ENCODE measurements around the gene CRY2. TPM values are rescaled to one million over a fixed set of nuclear protein-coding genes. Genes with fewer than 3 reads are reported as not detected.

The CRY2 gene
- total and polyA plus RNA-seq, 7 experiments from 2014 or later = 26.9 to 202 (median 66.0) TPM

GRCh38 chr11:45929486-45930030 lies 82.3 kb downstream of the CRY2 start:
- H3K4me1 Mint-ChIP-seq = peaks cover 20 to 40% (median 24%) of the 10 kb centered on the region in 7 donors
- peak; percentile 26 for ATAC-seq
- POLR2A ChIA-PET = interaction anchor here (4.1 kb wide), 1 partner anchor 11 kb away, joined by 26 read pairs; the partner anchor contains the start of gene PEX16

GRCh38 chr11:45930031-45930794 lies 82.9 kb downstream of the CRY2 start:
- DNase-seq (peak in 4 of 9 donors; percentile 17 to 33 (median 23)), ATAC-seq (peak; percentile 82)
- intact Hi-C loops (cut with micrococcal nuclease) = loop anchor here in 1 of 2 donors (1.0 kb wide), 1 partner anchor 12 kb away; no protein-coding TSS in a partner anchor
- H3K9me3 ChIP-seq (ENCODE audit: control insufficient read depth in 2 of 3, low read length in 3 of 3) = no peaks in the 10 kb centered on the region
- H3K4me1 Mint-ChIP-seq = peaks cover 20 to 40% (median 24%) of the 10 kb centered on the region in 7 donors
- peaks cover 2 to 32% (median 9%) of the 10 kb centered on the region in 3 experiments for H3K36me3 ChIP-seq (ENCODE audit: control insufficient read depth in 2 of 3, insufficient read depth in 3 of 3, low read length in 3 of 3)
- H3K27me3 Mint-ChIP-seq = no peaks in the 10 kb centered on the region
- no peaks in the 10 kb centered on the region for H3K9me3 Mint-ChIP-seq
- H3K27ac Mint-ChIP-seq = peak overlapping the region; percentile 72 to 96 (median 91)
- H3K36me3 Mint-ChIP-seq = peaks cover 0 to 14% (median 0%) of the 10 kb centered on the region in 5 donors
- POLR2A ChIA-PET = interaction anchor here (4.1 kb wide), 1 partner anchor 12 kb away, joined by 26 read pairs; the partner anchor contains the start of gene PEX16
- no peaks in the 10 kb centered on the region for H3K27me3 ChIP-seq (ENCODE audit: control insufficient read depth in 2 of 2, insufficient read depth in 2 of 2, low read length in 2 of 2)
- peak overlapping the region; percentile 25 to 89 (median 74) for H3K4me3 Mint-ChIP-seq
- H3K4me3 ChIP-seq (ENCODE audit: low read length) = peak overlapping the region; percentile 33
- CTCF ChIA-PET = interaction anchor here (0.8 to 1.1 kb wide), 2 partner anchors 12 to 57 kb away, joined by 3 read pairs; partner anchors contain the start of gene PEX16
- H3K27ac ChIP-seq (ENCODE audit: low read depth, low read length) = peak overlapping the region; percentile 47
- H3K4me1 ChIP-seq (ENCODE audit: control insufficient read depth in 2 of 2, insufficient read depth in 2 of 2, low read length in 2 of 2) = peaks cover 27 to 32% of the 10 kb centered on the region in 2 donors

More at GRCh38 chr11:45929486-45930030, 82.3 kb downstream of the CRY2 start:
- Histone ChIP-seq H3K27me3 (ENCODE audit: control insufficient read depth in 2 of 2, insufficient read depth in 2 of 2, low read length in 2 of 2) (no peaks in the 10 kb centered on the region), H3K4me1 (ENCODE audit: control insufficient read depth in 2 of 2, insufficient read depth in 2 of 2, low read length in 2 of 2) (peaks cover 27 to 32% of the 10 kb centered on the region in 2 donors), H3K9me3 (ENCODE audit: control insufficient read depth in 2 of 3, low read length in 3 of 3) (no peaks in the 10 kb centered on the region), H3K27ac (ENCODE audit: low read depth, low read length) (peak overlapping the region; percentile 47), H3K4me3 (ENCODE audit: low read length) (peak overlapping the region; percentile 33), H3K36me3 (ENCODE audit: control insufficient read depth in 2 of 3, insufficient read depth in 3 of 3, low read length in 3 of 3) (peaks cover 0 to 26% (median 9%) of the 10 kb centered on the region in 3 experiments)
- H3K4me3 Mint-ChIP-seq = peak overlapping the region; percentile 25 to 89 (median 74)
- peaks cover 0 to 8% (median 0%) of the 10 kb centered on the region in 5 donors for H3K36me3 Mint-ChIP-seq
- peak overlapping the region; percentile 72 to 96 (median 91) for H3K27ac Mint-ChIP-seq
- CTCF ChIA-PET = interaction anchor here (1.1 kb wide), 1 partner anchor 12 kb away, joined by 3 read pairs; the partner anchor contains the start of gene PEX16
- intact Hi-C loops (cut with micrococcal nuclease) = loop anchor here in 1 of 2 donors (1.0 kb wide), 1 partner anchor 11 kb away; no protein-coding TSS in a partner anchor
- H3K9me3 Mint-ChIP-seq = no peaks in the 10 kb centered on the region
- no peak for DNase-seq
- peaks cover 0 to 4% (median 0%) of the 10 kb centered on the region in 5 donors for H3K27me3 Mint-ChIP-seq

- Mint-ChIP-seq H3K4me3 (peak overlapping the region in 2 of 10 donors; percentile 39 to 73), H3K4me1 (peaks cover 20 to 40% (median 24%) of the 10 kb centered on the region in 7 donors), H3K36me3 (peaks cover 0 to 14% (median 0%) of the 10 kb centered on the region in 5 donors), H3K27ac (peak overlapping the region; percentile 14 to 95 (median 78)), H3K9me3 (no peaks in the 10 kb centered on the region), H3K27me3 (no peaks in the 10 kb centered on the region)
- intact Hi-C loops (cut with micrococcal nuclease) = loop anchor here in 1 of 2 donors (1.0 kb wide), 1 partner anchor 13 kb away; no protein-coding TSS in a partner anchor
- POLR2A ChIA-PET = interaction anchor here (4.1 kb wide), 1 partner anchor 13 kb away, joined by 26 read pairs; the partner anchor contains the start of gene PEX16
- H3K4me1 ChIP-seq (ENCODE audit: control insufficient read depth in 2 of 2, insufficient read depth in 2 of 2, low read length in 2 of 2) = peaks cover 27 to 32% of the 10 kb centered on the region in 2 donors
- CTCF ChIA-PET = interaction anchor here (0.8 kb wide), 1 partner anchor 58 kb away, joined by 3 read pairs; no protein-coding TSS in a partner anchor
- no peak for ATAC-seq
- H3K4me3 ChIP-seq (ENCODE audit: low read length) = no peak overlapping the region
- DNase-seq = no peak
- peak overlapping the region; percentile 22 for H3K27ac ChIP-seq (ENCODE audit: low read depth, low read length)
- H3K27me3 ChIP-seq (ENCODE audit: control insufficient read depth in 2 of 2, insufficient read depth in 2 of 2, low read length in 2 of 2) = no peaks in the 10 kb centered on the region
- H3K36me3 ChIP-seq (ENCODE audit: control insufficient read depth in 2 of 3, insufficient read depth in 3 of 3, low read length in 3 of 3) = peaks cover 4 to 39% (median 9%) of the 10 kb centered on the region in 3 experiments
- H3K9me3 ChIP-seq (ENCODE audit: control insufficient read depth in 2 of 3, low read length in 3 of 3) = no peaks in the 10 kb centered on the region
Observed at GRCh38 chr11:45930951-45931570, 83.8 kb downstream of the CRY2 start.

- ChIA-PET CTCF (no interaction called here), POLR2A (interaction anchor here (0.6 to 4.1 kb wide), 2 partner anchors 13 to 112 kb away, joined by 3 to 26 read pairs; partner anchors contain the start of gene PEX16)
- H3K36me3 Mint-ChIP-seq = peaks cover 0 to 16% (median 2%) of the 10 kb centered on the region in 5 donors
- no peaks in the 10 kb centered on the region for H3K9me3 ChIP-seq (ENCODE audit: control insufficient read depth in 2 of 3, low read length in 3 of 3)
- H3K9me3 Mint-ChIP-seq = no peaks in the 10 kb centered on the region
- DNase-seq (no peak), ATAC-seq (no peak)
- no peaks in the 10 kb centered on the region for H3K27me3 ChIP-seq (ENCODE audit: control insufficient read depth in 2 of 2, insufficient read depth in 2 of 2, low read length in 2 of 2)
- peaks cover 20 to 40% (median 24%) of the 10 kb centered on the region in 7 donors for H3K4me1 Mint-ChIP-seq
- peaks cover 4 to 44% (median 10%) of the 10 kb centered on the region in 3 experiments for H3K36me3 ChIP-seq (ENCODE audit: control insufficient read depth in 2 of 3, insufficient read depth in 3 of 3, low read length in 3 of 3)
- peak overlapping the region; percentile 22 for H3K27ac ChIP-seq (ENCODE audit: low read depth, low read length)
- peaks cover 27 to 30% of the 10 kb centered on the region in 2 donors for H3K4me1 ChIP-seq (ENCODE audit: control insufficient read depth in 2 of 2, insufficient read depth in 2 of 2, low read length in 2 of 2)
- H3K4me3 Mint-ChIP-seq = peak overlapping the region in 1 of 10 donors; percentile 63
- intact Hi-C loops (cut with micrococcal nuclease) = no loop called here
- H3K27ac Mint-ChIP-seq = peak overlapping the region; percentile 14 to 95 (median 54)
- H3K4me3 ChIP-seq (ENCODE audit: low read length) = no peak overlapping the region
- H3K27me3 Mint-ChIP-seq = no peaks in the 10 kb centered on the region
Observed at GRCh38 chr11:45931739-45932138, 84.5 kb downstream of the CRY2 start.

GRCh38 chr11:45932217-45932616 lies 84.9 kb downstream of the CRY2 start:
- H3K36me3 Mint-ChIP-seq = peaks cover 0 to 21% (median 3%) of the 10 kb centered on the region in 5 donors
- intact Hi-C loops (cut with micrococcal nuclease) = no loop called here
- Histone ChIP-seq H3K27ac (ENCODE audit: low read depth, low read length) (no peak overlapping the region), H3K4me1 (ENCODE audit: control insufficient read depth in 2 of 2, insufficient read depth in 2 of 2, low read length in 2 of 2) (peaks cover 26 to 27% of the 10 kb centered on the region in 2 donors), H3K36me3 (ENCODE audit: control insufficient read depth in 2 of 3, insufficient read depth in 3 of 3, low read length in 3 of 3) (peaks cover 4 to 49% (median 14%) of the 10 kb centered on the region in 3 experiments), H3K9me3 (ENCODE audit: control insufficient read depth in 2 of 3, low read length in 3 of 3) (no peaks in the 10 kb centered on the region), H3K4me3 (ENCODE audit: low read length) (no peak overlapping the region), H3K27me3 (ENCODE audit: control insufficient read depth in 2 of 2, insufficient read depth in 2 of 2, low read length in 2 of 2) (no peaks in the 10 kb centered on the region)
- POLR2A ChIA-PET = interaction anchor here (0.6 kb wide), 1 partner anchor 112 kb away, joined by 3 read pairs; no protein-coding TSS in a partner anchor
- CTCF ChIA-PET = no interaction called here
- no peak for DNase-seq
- no peaks in the 10 kb centered on the region for H3K27me3 Mint-ChIP-seq
- no peak for ATAC-seq
- H3K27ac Mint-ChIP-seq = peak overlapping the region in 6 of 9 donors; percentile 14 to 76 (median 38)
- H3K9me3 Mint-ChIP-seq = no peaks in the 10 kb centered on the region
- peaks cover 20 to 39% (median 24%) of the 10 kb centered on the region in 7 donors for H3K4me1 Mint-ChIP-seq
- no peak overlapping the region for H3K4me3 Mint-ChIP-seq

Data from naive thymus-derived CD4-positive, alpha-beta T cell (primary cell).